Measurements from ENCODE around the gene FEZ2. TPM values are rescaled to one million over a fixed set of nuclear protein-coding genes. Genes with fewer than 3 reads are reported as not detected.

FEZ2 gene
- total RNA-seq, 1 experiment from 2014 or later: 51.1 TPM

DNA sequence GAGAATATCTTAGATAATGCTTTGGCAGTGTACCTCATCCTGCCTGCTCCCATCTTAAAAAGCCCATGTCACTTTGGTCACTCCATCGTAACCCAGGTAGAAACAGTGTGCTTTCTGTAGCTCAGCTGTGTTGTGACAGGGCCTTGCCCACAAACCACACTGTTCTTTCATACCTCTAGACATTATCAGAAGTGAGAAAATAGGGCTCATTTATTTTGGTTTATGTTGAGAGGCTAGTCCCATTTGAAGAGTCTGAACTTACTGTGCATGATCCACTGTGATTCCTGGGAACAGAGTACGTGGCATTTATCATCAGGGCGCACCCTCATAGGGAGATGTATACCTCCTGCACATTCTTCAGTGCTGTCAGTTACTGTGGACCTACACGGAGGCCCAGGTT is 69.7 kb downstream of the FEZ2 start:
- H3K36me3 ChIP-seq (ENCODE audit: control insufficient read depth, insufficient read depth, low read length): peaks cover 51% of the 10 kb centered on the region

DNA sequence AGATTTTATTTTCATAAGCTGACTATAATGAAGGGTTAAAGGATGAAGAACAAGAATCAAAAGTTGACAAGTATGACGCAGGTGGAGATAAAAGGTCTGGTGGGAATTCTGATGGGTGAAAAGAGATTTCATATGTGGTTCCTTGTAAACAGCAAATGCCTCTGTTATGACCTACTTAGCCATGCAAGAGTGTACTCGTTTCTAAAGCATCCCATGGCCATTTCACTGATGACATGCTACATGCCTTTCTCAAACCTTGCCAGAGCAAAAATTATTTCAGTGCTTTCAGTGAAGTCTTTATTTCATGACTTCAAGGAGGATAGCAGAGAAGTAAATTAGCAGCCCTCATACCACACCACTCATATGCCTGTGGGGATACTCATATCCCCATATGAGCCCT is 71.7 kb downstream of the FEZ2 start:
- Histone ChIP-seq H3K4me3 (ENCODE audit: low read depth in 2 of 2, low read length in 2 of 2) (no peak overlapping the region), H3K36me3 (ENCODE audit: control insufficient read depth, insufficient read depth, low read length) (peaks cover 41% of the 10 kb centered on the region), H3K27me3 (ENCODE audit: control insufficient read depth, insufficient read depth, low read length) (no peaks in the 10 kb centered on the region), H3K4me1 (ENCODE audit: control insufficient read depth, insufficient read depth, low read length) (no peaks in the 10 kb centered on the region), H3K27ac (ENCODE audit: low read length) (no peak overlapping the region; the same call in 1 of the 2 replicates), H3K9me3 (ENCODE audit: control insufficient read depth, insufficient read depth, low read depth, low read length) (no peaks in the 10 kb centered on the region)
- ATAC-seq: no peak
- in situ Hi-C loops (cut with HindIII; ENCODE audit: low pct_unique_long_range_greater_than_20kb, low sequenced_read_pairs) (no loop called here), intact Hi-C loops (cut with micrococcal nuclease; ENCODE audit: unreplicated experiment) (loop anchor here (1.0 kb wide), 1 partner anchor 27 kb away; no protein-coding TSS in a partner anchor)
- ChIA-PET CTCF (no interaction called here), POLR2A (no interaction called here)
- TF ChIP-seq TCF7L2 (IDR thresholded peaks at IDR 0.05; ENCODE audit: low read depth, low read length) (no peak), POLR2AphosphoS5 (IDR thresholded peaks at IDR 0.05; ENCODE audit: low read depth, low read length) (no peak), SIN3A (IDR thresholded peaks at IDR 0.05; ENCODE audit: borderline replicate concordance, insufficient read depth, low read depth, low read length) (no peak)
- TF ChIP-seq, protein P1, sequence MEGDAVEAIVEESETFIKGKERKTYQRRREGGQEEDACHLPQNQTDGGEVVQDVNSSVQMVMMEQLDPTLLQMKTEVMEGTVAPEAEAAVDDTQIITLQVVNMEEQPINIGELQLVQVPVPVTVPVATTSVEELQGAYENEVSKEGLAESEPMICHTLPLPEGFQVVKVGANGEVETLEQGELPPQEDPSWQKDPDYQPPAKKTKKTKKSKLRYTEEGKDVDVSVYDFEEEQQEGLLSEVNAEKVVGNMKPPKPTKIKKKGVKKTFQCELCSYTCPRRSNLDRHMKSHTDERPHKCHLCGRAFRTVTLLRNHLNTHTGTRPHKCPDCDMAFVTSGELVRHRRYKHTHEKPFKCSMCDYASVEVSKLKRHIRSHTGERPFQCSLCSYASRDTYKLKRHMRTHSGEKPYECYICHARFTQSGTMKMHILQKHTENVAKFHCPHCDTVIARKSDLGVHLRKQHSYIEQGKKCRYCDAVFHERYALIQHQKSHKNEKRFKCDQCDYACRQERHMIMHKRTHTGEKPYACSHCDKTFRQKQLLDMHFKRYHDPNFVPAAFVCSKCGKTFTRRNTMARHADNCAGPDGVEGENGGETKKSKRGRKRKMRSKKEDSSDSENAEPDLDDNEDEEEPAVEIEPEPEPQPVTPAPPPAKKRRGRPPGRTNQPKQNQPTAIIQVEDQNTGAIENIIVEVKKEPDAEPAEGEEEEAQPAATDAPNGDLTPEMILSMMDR (IDR thresholded peaks at IDR 0.05): no peak
- TF ChIP-seq, protein P2, sequence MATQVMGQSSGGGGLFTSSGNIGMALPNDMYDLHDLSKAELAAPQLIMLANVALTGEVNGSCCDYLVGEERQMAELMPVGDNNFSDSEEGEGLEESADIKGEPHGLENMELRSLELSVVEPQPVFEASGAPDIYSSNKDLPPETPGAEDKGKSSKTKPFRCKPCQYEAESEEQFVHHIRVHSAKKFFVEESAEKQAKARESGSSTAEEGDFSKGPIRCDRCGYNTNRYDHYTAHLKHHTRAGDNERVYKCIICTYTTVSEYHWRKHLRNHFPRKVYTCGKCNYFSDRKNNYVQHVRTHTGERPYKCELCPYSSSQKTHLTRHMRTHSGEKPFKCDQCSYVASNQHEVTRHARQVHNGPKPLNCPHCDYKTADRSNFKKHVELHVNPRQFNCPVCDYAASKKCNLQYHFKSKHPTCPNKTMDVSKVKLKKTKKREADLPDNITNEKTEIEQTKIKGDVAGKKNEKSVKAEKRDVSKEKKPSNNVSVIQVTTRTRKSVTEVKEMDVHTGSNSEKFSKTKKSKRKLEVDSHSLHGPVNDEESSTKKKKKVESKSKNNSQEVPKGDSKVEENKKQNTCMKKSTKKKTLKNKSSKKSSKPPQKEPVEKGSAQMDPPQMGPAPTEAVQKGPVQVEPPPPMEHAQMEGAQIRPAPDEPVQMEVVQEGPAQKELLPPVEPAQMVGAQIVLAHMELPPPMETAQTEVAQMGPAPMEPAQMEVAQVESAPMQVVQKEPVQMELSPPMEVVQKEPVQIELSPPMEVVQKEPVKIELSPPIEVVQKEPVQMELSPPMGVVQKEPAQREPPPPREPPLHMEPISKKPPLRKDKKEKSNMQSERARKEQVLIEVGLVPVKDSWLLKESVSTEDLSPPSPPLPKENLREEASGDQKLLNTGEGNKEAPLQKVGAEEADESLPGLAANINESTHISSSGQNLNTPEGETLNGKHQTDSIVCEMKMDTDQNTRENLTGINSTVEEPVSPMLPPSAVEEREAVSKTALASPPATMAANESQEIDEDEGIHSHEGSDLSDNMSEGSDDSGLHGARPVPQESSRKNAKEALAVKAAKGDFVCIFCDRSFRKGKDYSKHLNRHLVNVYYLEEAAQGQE (IDR thresholded peaks at IDR 0.05; ENCODE audit: insufficient read depth in 1 of 2, low read depth in 2 of 2, low read length in 1 of 2): no peak
- BruUV-seq (replicated peaks): TSS peak; percentile 4
- DNase-seq (ENCODE audit: low read depth, low spot score): no peak

More for the DNA sequence above, 69.7 kb downstream of the FEZ2 start:
- no peak overlapping the region for H3K4me3 ChIP-seq (ENCODE audit: low read depth in 2 of 2, low read length in 2 of 2)
- TF ChIP-seq, protein P1 (IDR thresholded peaks at IDR 0.05): no peak
- TF ChIP-seq, protein P2 (IDR thresholded peaks at IDR 0.05; ENCODE audit: insufficient read depth in 1 of 2, low read depth in 2 of 2, low read length in 1 of 2): no peak
- TF ChIP-seq POLR2AphosphoS5 (IDR thresholded peaks at IDR 0.05; ENCODE audit: low read depth, low read length) (no peak), SIN3A (IDR thresholded peaks at IDR 0.05; ENCODE audit: borderline replicate concordance, insufficient read depth, low read depth, low read length) (no peak), TCF7L2 (IDR thresholded peaks at IDR 0.05; ENCODE audit: low read depth, low read length) (no peak)
- 0 out of 2 replicates have a peak overlapping the region, but pooled peaks have one; percentile 36 for H3K27ac ChIP-seq (ENCODE audit: low read length)
- ChIA-PET POLR2A (no interaction called here), CTCF (no interaction called here)
- no TSS peak for BruUV-seq (replicated peaks)
- no peaks in the 10 kb centered on the region for H3K4me1 ChIP-seq (ENCODE audit: control insufficient read depth, insufficient read depth, low read length)
- intact Hi-C loops (cut with micrococcal nuclease; ENCODE audit: unreplicated experiment) (no loop called here), in situ Hi-C loops (cut with HindIII; ENCODE audit: low pct_unique_long_range_greater_than_20kb, low sequenced_read_pairs) (no loop called here)
- DNase-seq (ENCODE audit: low read depth, low spot score) (no peak), ATAC-seq (no peak; the same call in 1 of the 2 replicates)
- H3K9me3 ChIP-seq (ENCODE audit: control insufficient read depth, insufficient read depth, low read depth, low read length): no peaks in the 10 kb centered on the region
- H3K27me3 ChIP-seq (ENCODE audit: control insufficient read depth, insufficient read depth, low read length): no peaks in the 10 kb centered on the region

Measured in Panc1 (cell line).